GM04504 (cell line): ENCODE results near the gene ABHD16B.
A peak's percentile ranks its signal among the peaks of the same experiment; 100 is the strongest.
"Not testable (repeated sequence)": the region's sequence is repeated elsewhere in the genome, so short reads cannot be mapped to it uniquely, and the experiment has no call there.

Experiments used
- DNase-seq: peaks from one replicate; pipeline ENCODE4 v3.0.0-alpha.2; 2012; ENCODE audit warnings: low read depth

ABHD16B gene

DNA sequence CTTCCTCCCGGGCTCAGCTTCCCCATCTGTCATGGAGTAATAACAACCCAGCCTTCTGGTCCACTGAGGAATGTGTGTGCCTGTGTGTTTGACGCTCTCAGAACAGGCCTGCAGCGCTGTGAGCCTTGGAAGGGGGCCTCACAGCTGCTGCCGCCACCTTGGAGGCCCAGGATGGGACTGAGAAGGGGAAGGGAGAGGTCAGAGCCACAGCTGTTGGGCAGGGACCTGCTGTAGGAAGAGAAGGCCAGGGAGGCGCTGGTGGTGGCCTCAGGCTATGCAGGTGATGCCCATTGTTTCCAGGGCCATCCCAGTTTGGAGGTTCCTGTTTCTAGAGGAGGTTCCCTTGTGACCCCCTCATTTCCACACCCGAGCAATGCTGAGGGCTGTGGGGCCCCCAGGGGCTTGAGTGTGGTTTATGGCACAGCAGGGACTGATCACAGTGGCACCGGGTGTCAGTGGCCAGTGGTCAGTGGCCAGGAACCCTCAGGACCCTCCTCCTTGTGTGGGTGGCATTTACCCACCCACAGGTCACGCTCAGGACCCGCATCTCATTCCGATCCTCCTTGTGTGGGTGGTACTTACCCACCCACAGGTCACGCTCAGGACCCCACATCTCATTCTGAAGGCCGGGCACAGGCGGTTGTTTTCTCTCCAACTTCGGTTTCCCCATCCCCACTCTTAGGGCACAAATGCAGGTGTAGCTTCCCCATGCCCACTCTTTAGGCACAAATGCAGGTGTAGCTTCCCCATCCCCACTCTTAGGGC lies 17.8 kb downstream of the ABHD16B start:
- DNase-seq = no peak

DNA sequence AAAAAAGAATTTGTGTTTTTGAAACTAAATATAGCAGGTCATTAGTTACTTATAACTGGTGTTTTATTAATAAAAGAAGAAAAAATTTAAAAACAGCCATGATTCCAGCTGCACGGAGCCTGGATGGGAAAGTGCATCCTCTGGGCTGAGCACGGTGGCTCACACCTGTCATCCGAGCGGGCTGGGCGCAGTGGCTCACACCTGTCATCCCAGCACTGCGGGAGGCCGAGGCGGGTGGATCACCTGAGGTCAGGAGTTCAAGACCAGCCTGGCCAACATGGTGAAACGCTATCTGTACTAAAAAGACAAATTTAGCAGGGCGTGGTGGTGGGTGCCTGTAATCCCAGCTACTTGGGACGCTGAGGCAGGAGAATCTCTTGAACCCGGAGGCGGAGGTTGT lies 19.6 kb downstream of the ABHD16B start:
- not testable (repeated sequence) for DNase-seq

DNA sequence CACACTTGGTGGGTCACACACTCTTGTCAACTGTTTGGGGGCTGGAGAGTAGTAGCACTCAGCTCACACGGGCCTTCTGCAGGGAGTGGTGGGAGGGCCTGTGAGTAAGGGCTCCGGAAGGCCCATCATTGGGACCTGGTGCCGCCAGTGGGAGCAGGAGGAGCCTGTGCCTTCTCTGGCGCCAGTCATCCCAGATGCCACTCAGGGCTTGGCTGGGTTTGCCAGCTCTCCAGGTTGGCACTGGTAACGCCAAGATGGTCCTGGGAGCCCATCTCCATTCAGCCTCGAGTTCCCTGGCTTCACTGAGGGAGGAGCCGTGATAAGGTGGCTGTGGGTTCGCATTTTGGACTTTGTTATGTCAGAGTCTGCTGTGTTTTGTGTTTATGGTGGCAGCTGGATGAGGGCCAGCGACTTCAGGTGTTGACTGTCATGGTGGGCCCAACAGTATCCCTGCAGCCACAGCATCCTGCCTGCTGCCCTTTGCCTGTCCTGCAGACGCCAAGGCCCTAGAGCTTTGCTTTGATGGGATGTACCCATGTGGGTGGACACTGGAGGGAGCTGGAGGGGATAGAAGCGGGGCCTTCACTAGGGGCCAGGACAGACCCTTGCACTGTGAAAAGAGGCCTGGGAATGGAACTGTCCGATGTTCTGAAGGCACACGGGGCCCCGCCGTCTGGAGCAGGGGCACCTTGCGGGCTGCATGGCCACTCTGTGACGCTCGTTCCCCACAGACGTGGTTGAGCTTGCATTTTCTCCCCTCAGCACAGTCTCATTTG lies 20.3 kb downstream of the ABHD16B start:
- DNase-seq = no peak

DNA sequence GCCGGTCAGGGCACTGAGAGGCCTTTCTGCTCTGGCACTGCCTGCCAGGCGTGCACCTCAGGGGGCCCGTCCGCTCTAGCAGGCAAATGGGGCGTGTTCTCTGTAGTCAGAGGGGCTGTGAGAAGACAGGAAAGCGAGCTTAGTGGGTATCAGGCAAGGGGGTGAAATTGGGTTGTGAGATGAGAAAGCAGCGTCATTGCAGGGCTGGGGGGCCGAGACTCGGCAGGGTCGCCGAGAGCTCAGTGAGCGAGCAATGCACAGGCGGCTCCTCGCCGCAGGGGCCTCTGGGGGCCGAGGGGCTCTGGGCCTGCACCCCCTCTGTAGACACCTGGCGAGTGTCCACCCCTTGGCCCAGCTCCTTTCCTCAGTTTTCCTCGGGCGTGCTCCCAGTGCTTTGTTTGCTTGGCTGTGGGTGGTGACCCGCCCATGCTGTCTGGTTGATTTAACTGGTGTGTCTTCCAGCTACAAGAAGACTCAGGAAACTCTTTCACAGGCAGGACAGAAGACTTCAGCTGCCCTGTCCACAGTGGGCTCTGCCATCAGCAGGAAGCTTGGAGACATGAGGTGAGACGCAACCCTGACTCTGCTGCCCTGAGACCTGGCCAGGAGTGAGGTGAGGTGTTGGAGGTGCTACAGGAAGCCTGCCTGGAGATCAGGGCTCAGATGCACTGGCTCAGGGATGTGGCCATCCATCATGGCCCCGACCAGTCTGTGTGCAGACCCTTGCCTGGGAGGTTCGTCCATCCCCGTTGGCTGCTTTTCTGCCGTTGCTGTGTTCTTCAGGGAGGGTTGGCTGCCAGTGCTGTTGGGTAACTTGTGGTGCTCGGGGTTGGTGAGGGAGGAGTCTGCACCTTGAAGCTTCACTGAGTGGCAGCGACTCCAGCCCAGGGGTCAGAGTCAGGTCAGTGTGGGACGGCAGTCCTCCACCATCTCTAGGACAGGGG lies 21.2 kb downstream of the ABHD16B start:
- DNase-seq = no peak

DNA sequence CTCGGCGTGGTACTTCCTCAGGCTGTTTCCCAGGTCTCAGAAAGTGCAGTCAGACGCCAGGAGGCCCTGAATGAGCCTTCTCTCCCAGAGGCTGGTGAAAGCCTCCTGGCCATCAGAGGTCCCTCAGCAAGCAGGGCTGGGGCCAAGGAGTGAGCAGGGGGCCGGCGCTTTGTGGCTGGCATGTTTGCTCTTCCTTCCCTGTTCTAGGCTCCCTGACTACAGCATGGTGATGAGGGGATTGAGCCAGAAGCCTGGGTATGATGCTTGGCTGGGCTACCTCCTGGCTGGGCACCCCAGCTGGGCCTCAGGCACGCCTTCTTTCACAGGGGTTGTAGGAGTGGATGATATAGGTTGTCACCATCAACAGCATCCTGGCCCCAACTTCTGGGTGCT lies 21.9 kb downstream of the ABHD16B start:
- DNase-seq = no peak

DNA sequence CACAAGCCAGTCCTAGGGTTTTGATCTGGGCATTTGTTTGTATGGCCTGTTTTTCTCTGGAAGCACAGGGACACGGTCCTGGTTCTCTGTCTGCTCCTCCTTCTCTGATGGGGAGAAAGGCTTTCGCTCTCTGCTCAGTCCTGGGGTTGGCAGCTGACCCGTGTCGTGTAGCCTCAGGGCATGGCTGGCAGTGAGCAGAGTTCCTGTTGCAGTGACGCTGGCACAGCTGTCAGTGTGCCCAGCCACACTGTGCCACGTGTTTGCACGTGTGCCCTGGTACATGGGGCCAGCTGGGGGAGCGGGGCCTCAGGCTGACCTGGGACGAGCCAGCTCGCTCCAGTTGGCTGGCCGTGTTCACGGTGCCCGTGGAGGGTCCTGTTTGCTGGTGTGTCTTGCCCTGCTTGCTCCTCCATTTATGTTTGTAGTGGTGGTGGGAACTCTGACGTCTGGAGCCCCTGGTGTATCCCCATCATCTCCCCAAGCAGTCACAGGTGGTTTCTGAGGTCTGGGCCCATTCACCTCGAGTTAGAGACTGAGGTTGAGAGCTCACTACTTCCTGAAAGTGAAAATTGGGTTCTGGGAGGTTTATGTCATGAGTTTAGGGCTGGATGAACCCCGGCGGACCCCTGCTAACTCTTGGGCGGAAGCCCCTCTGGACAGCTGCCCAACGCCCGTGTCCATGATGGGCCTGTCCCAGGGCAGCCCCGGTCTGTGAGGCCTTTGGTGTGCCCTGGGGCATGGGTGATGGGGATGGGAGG lies 23.4 kb downstream of the ABHD16B start:
- no peak for DNase-seq

DNA sequence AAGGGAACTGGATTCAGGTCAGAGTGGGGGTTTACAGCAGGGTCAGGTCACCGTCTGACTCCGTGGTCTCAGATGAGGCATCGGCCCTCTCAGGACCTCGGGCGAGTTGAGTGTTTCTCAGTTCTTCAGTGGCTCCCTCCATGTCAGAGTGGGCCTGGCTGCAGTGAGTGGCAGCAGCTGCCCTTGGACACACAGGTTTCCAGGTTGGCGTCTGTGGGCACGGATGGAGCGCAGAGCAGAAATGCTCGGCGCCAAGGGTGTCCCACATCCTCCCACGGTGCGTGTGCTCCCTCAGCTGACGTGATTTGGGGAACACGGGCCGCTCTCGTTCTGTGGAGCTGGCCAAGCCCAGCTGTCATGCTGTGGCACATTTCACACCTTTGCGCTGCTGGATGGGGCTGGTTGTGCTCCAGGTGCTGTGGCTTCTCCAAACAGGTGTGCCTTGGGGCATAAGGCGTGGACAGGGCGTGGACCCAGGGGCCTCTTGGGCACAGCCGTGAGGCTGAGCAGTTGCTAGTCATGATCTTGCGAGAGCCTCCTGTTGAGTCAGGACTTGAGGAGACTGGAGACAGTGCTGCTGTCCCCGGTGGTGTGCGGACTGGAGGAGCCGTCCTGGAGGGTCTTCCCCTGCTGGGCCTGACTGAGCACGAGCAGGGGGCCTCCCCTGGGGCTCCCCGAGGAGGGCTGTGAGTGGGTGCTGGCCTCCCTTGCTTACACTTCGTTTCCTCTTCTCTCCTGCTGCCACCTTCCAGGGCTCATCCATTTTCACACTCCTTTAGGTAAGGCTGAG lies 24.2 kb downstream of the ABHD16B start:
- DNase-seq = no peak

DNA sequence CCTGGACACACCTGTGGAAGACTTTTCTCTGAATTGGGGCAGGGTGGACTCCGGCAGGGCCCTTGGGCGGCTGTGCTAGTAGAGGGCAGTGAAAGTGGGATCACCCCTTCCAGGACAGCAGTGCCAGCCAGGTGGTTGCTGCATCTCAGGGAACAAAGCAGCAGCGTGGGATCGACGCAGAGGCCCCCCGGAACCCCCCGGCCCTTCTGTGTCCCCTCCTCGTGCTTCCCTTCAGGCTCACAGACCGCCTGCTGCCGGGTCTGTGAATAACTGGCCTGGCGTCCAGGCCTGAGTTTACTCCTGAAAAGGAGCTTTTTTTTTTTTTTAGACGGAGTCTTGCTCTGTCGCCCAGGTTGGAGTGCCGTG lies 24.7 kb downstream of the ABHD16B start:
- DNase-seq = no peak

DNA sequence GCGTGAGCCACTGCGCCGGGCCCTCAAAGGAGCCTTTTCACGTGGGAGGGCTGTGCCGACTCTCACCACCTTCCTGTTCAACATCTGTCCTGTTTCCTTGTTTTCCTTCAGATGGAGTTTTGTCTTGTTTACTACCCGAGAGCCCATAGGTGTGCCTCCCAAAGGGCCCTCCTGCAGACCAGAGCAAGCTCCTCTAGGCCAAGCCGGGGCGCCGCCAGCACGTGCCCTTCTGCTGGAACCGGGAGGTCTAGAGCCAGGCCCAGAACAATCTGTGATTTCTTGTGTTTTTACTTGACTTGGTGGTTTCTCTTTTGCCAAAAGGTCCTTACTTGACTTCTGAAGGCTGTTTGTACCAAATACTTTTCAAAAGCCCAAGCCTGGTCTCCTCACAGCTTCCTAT lies 25.6 kb downstream of the ABHD16B start:
- no peak for DNase-seq

DNA sequence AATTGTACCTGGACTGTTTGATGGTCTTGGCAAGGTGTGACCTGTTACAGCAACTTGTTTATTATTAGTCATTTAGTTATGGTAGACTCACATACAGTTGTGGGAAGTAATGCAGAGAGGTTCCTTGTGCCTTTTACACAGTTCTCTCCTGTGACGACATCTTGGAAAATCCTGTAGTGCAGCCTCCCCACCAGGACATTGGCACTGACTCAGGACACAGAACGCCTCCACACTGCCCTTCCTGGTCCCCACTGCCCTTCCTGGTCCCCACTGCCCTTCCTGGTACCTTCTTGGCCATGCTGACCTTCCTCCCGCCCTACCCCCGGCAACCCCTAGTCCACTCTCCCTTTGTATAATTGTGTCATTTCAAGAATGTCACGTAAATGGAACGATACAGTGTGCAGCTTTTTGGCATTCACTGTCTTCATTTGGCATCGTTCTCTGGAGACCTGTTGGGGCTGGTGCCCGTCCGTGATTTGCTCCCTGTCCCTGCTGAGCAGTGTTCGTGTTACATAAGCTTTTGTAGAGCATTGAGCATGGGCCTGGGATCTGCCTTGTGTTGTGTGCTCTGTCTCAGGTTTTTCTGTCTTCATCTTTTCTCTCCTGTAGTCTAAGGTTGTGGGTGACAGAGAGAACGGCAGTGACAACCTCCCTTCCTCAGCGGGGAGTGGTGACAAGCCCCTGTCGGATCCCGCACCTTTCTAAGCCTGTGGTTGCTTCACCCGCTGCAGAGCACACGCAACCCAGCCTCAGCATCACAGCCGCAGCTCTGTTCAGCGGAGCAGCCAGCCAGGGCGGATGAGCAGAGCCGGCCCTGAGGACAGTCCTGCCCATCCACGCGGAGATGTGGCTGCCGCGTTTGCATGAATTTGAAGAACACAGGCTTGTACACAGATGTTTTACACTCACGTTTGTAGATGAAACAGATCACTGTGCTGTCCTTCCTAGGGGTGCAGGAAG lies 28.2 kb downstream of the ABHD16B start:
- DNase-seq = no peak

DNA sequence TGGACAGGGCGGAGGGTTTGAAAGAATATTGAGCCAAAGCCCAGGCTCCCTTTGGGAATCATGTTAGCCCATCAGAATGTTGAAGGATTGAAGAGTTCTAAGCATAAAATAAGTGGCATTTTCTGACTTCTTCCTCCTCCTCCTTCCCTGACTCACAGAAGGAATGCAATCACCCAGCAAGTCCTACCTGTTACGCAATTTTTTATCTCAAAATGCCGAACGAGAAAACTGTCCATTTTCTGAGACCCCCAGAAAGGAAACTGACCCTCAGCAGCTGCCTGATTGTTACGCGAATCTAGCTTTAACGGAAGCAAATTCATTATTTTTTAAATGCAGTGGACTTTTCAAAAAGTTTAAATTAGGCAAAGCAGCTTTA lies 28.9 kb downstream of the ABHD16B start:
- no peak for DNase-seq

DNA sequence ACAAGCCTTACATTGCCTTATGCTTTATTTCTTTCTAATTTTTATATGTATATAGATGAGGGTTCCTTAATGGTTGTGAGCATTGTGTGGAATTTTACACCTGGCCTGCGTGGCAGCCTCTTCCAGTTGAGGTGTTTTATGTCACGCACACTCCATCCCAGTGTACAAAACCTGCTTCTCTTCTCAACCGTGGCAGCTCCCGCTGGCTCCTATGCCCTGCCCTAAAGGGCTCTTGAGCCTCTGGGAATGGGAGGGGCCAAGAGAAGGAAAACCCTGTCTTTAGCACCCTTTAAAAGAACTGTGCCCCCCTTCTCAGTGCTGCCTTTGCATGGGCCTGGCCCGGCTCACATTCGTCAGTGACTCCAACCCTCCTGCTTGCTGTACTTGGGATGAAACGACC lies 29.3 kb downstream of the ABHD16B start:
- DNase-seq = no peak

DNA sequence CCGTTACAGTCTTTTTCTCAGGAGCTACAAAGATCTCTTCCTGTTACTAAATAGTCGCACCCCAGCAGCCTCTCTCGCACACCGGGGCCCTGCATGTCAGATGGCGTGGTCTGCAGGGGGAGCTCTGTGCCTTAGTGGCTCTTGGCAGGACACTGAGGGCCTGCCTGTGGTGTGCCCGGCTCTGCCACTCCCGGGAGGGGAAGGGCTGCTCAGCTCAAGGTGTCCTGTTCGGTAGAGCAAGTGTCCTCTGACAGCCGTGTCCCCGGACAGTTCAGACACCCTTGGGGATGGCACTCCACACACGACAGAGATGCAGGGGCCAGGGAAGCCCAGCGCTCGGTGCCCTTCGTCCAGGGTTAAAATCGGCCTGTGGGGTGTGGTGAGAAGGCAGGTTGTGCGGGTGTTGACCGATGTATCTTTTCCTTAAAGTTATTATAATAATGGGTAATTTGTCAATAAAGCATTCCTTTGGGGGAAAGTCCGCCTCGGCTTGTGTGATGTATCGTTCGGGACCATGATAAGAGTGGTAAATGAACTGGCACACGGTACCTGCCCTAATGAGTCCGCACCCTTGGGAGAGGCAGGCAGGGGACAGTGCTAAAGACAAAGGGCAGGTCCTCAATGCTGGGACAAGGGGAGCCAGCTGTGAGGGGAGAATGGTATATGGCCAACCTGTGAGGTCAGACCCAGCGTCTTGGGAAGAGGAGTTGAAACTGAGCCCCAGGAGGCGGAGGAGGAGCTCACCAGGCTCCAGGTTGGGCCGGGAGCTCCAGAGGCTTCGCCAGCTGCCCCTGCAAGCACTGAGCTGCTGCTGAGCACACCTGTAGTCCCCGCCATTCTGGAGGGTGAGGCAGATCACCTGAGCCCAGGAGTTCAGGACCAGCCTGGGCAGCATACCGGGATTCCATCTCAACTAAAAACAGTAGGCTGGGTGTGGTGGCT lies 30.0 kb downstream of the ABHD16B start:
- DNase-seq = no peak

DNA sequence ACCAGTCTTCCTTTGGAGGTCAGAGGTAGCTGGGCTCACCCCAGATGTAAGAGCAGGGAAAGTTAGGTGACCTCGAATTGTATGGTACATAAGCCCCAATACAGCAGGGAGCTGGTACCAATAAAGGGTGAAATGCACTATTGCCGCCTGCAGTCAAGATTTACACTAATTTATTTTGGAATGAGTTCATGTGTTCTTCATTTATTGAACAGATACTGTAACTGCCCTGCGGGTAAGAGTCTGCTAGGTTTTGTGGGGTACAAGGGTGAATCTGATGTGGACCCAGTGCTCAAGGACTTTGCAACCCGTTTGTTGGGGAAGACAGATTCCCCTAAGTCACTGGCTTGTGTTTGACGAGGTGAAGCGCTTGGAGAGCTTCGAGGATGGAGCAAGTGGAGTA lies 31.1 kb downstream of the ABHD16B start:
- DNase-seq = no peak

DNA sequence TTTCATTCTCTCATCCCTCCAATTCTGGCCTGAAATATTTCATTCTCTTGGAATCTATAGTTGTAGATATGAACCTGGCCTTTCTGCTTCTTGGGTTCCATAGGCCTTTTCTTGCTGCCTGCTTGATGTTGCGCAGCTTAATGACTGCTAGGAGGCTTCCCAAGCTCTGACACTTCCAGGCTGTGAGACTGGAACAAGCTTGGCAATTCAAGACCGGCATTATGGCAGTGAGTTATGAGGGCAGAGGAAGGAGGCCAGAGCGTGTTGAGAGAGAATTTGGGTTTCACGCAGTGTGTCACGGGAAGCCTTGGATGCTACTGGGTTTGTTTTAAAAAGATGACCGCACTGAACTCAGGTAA lies 32.7 kb downstream of the ABHD16B start:
- no peak for DNase-seq

DNA sequence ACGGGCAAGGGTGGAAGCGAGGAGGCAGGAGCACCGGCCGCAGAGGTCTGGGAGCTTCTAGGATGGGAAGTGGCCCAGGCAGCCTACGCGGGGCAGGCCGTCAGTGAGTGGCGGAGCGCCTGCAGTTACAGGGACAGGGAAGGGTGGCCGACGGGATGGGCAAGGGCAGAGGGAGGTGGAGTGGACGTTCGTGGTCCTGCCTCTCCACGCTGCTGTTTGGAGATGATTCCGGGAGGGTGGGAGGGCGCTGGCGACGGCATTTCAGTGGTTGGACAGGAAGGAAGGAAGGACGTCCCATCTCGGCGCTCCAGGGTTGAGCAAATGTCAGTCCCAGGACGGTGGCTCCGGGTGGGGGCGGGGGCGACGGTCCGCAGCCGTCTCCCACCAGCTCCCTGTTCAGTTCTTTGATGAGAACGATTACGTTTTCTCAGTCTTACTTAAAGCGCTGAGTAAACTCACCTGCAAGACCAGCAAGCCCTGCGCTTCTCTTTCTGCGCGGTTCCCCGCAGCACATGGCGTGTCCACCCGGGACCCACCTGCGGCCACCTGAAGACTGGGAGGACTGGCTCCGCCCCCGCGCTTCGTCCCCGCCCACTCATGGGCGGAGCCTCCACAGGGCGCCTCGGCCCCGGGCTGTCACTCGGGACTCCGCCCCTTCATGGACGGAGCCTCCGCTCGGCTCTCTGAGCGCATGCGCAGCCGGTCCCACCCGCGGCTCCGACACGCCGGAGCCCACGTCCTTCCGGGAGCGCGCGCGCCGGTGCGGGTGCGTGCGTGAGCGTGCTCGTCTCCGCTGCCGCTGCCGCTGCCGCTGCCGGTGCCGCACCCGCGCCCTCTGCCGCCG lies 33.3 kb downstream of the ABHD16B start, which contains the start of gene DNAJC5:
Gene DNAJC5 (plus strand): TSS at position 769 of the 844 bp plus-strand sequence. CDS start 33,220 bp downstream, outside the sequence.
- peak; percentile 85 for DNase-seq

DNA sequence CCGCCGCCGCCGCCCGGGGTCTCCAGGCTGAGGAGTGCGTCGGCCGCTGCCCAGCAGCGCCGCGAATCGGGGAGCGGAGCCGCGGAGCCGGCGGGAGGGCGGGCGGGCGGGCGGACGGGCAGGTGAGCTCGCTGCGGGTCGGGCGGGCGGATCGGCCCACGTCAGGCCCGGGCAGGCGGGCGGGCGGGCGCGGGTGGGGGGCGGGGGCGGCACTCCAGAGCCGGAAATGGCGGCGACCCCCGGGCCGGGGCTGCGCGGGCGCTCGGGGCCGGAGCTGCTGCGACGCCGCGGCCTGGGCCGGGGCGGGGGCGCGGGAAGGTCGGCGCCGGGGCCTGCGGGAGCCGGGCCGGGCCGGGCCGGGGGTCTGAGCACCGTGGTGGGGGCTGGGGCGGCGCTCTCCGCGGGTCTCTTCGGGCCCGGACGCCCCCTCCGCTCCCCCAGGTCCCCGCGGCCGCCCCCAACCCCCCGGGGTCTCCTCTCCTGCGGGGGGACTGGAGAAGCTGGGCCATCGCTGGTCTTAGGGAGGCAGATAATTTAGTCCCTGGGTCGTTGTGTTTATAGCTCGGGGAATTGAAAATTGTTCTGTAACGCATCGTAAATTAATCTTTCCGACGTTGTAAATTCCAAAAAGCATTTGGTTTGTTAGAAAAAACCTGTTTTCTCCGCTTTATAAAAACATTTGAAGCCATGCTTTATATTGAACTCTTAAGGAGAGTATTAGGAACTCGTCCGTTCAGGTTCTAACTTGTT lies 34.1 kb downstream of the ABHD16B start:
- no peak for DNase-seq
